ENCODE results near the gene L3MBTL3.

Gene L3MBTL3

GRCh38 chr6:130018292-130018743, at the start of gene L3MBTL3:
Gene L3MBTL3 (plus strand): TSS chr6:130018581. CDS start chr6:130042700, 24,119 bp downstream.
- peak; percentile 92 for DNase-seq (ENCODE audit: low spot score)

DNA sequence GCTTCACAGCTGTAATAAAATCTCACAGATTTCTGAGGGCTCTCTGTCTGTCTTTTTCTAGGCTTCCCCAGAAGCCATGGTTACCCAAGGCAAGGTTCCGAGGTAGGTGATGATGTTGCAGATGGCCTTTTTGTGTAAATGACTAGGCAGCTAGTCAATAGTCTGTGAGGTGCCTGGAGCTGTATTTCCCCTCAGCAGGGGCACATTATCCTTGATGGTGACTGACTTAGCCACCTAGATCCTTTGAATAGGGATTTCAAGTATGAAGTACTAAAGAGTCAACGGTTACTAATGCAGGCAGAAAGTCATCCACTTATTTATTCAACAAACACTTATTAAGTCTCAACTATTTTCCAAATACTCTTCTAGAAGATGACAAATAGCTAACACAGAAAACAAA, 49.3 kb upstream of the L3MBTL3 start:
- no peak for DNase-seq (ENCODE audit: low spot score)

DNA sequence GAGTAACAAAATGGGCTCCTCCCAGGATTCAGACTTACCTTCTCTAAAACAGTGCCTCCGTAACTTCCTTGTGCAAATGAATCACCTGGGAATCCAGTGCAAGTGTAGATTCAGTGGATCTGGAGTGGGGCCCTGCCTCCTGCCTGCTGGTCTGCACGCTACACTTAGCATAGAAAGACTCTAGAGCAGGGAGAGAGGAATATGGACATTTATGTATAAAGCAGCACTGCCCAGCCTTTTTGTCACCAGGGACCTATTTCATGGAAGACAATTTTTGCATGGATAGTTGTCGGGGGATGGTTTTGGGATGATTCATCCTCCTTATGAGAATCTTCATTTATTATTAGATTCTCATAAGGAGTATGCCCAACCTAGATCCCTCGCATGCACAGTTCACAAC, 42.3 kb upstream of the L3MBTL3 start:
- DNase-seq (ENCODE audit: low spot score) = no peak

- no peak for DNase-seq (ENCODE audit: low spot score)
These were observed 40.0 kb upstream of the L3MBTL3 start for GRCh38 chr6:129978148-129978916.

GRCh38 chr6:129980821-129981220, 37.6 kb upstream of the L3MBTL3 start:
- DNase-seq (ENCODE audit: low spot score) = no peak

DNA sequence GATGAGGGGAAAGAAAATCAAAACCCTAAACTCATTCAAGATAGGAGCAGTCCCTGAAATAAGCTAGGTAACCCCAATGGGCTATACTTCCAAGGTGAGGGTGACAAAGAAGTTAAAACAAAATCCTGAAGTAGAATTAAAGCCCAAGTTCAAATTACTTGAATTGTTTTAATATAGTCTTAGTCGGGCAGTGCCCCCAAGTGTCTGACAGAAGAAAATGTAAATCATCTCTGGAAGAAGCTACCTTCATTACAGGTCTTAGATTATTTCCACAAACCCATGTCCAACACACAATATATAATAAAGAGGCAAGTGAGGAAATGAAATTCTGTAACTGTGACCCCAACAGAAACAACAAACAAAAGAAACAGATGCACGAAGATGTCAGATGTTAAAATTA, 36.8 kb upstream of the L3MBTL3 start:
- no peak for DNase-seq (ENCODE audit: low spot score)

DNA sequence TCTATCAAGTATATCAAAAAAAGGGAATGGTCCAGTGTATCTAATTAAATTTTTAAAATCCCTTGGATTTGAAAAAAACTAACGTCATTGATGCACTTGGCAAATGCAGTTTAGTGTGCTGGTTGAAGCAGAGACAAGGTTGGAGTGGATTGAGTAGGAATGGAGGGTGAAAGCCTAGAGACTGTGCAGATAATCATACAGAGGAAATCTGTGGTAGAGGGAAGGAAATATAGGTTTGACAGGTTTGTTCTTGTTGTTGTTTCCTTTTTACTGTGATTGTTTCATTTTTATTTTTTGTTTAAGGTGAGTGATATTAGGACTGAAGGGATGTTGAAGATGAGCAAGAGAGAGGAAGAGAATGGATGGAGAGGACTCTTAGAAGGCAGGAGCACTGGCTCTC, 29.0 kb upstream of the L3MBTL3 start:
- no peak for DNase-seq (ENCODE audit: low spot score)

GRCh38 chr6:129992881-129993280, 25.5 kb upstream of the L3MBTL3 start:
- DNase-seq (ENCODE audit: low spot score) = no peak

- no peak for DNase-seq (ENCODE audit: low spot score)
These were observed 24.0 kb upstream of the L3MBTL3 start for GRCh38 chr6:129994410-129994809.

DNA sequence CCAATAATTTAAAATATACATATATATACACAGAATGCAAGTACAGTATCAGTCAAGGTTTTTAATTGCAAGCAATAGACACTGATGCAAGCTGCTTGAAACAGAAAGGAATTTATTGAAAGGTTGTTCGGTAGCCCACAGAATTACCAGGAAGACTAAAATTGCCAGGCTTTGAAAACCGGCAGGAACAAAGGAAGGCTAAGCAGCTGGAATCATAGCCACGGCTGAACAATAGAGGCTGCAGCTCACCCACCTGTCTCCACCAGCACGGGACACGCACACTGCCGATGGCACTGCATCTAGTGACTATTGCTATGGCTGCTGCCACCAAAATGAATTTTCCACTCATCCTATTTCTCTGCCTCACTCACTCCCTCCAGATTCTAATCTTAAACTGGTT, 22.0 kb upstream of the L3MBTL3 start:
- no peak for DNase-seq (ENCODE audit: low spot score)

- DNase-seq (ENCODE audit: low spot score) = no peak
These were observed 17.6 kb upstream of the L3MBTL3 start for GRCh38 chr6:130000526-130001421.

GRCh38 chr6:130008236-130008873, 10.0 kb upstream of the L3MBTL3 start:
- DNase-seq (ENCODE audit: low spot score) = no peak

DNA sequence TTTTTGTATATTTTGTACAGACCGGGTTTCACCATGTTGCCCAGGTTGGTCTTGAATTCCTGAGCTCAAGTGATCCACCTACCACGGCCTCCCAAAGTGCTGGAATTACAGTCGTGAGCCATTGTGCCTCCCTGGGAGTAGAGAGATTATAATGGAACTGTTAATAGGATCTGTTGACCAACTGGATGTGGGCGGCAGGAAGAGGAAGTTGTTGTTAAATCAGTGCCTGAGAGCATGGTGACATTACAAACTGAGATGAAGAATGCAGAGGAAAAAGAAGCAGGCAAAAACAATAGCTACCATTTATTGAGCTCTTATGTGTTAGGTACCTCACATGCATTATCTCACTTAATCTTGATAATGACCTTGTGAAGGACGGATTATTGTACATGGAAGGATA, 9.2 kb upstream of the L3MBTL3 start:
- DNase-seq (ENCODE audit: low spot score) = no peak

GRCh38 chr6:130010387-130010786, 8.0 kb upstream of the L3MBTL3 start:
- no peak for DNase-seq (ENCODE audit: low spot score)

GRCh38 chr6:130012728-130013127, 5.7 kb upstream of the L3MBTL3 start:
- DNase-seq (ENCODE audit: low spot score) = no peak

GRCh38 chr6:130018744-130019325, 454 bp downstream of the L3MBTL3 start:
- peak; percentile 58 for DNase-seq (ENCODE audit: low spot score)

DNA sequence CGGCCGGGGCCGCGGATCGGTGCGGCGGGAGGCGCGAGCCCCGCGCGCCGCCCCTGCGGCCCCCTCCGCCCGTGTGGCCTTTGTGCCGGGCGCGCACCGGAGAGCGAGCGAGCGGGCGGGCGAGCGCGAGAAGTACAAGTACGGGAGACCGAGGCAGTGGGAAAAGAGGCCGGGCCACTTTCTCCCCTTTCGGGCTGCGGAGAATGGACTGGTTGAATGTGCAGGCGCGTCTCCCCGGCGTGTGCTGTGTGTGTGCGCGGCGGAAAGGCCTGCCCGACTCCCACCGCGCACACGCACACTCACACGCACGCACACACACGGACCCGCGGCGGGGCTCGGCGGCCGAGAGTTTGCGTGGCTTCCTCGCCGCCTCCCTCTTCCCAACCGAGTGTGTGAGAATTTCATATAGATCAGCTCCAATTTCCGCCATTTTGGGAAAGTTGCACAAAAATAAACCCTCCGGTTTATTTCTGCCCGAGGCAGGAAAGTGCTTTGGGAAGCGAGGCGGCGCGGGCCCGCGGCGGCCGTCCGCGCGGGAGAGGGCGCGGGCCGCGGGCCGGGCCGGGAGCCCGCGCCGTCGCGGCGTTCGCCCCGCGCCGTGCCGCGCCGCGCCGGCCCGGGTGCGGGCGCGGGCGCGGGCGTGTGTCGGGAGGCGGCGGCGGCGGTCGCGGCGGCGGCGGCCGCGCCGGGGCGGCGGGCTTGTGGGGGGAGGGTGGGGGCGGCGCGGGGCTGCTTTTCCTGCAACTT, 1.1 kb downstream of the L3MBTL3 start:
- peak; percentile 63 for DNase-seq (ENCODE audit: low spot score)

GRCh38 chr6:130020073-130020906, 1.9 kb downstream of the L3MBTL3 start:
- DNase-seq (ENCODE audit: low spot score) = peak; percentile 57

DNA sequence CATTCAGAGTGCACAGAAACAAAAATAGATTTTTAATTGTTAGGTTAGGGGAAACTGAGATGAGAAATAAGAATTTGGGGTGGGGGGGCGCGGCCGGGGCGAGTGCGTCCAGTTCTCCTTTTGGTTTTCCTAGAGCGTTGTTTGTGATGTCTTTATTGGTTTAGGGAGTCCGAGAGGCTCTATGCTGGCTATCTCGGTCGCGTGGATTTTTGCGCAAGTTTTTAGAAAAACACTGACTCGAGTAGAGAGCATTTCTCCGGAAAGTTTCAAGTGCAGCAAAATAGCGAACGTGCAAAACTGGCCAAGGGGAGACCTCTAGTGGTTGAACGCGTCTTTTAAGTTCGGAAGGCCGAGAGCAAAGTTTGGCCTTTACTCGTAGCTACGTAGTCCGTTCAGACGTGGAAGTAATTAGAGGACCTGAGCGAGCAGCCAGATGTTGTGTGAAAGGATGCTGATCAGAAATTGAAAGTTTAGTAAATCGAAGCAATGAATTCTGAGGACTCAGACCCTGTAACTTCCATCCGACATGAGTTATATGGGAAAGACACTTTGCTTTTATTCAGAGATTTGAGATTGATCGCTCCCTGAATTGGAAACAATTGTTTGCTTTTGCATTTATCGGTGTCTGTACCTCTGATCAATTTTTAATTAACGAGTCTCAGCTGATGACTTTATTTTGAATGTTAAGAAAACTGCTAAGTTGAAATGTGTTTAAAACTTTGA, 2.7 kb downstream of the L3MBTL3 start:
- DNase-seq (ENCODE audit: low spot score) = peak; percentile 73

GRCh38 chr6:130026859-130027258, 8.5 kb downstream of the L3MBTL3 start:
- no peak for DNase-seq (ENCODE audit: low spot score)
